Measurements from ENCODE around the gene NYNRIN. TPM values are rescaled to one million over a fixed set of nuclear protein-coding genes. Genes with fewer than 3 reads are reported as not detected.

Gene NYNRIN
- total and polyA plus RNA-seq, 3 donors from 2014 or later = 21.8 to 22.0 (median 21.8) TPM

GRCh38 chr14:24416254-24416931 lies 17.6 kb downstream of the NYNRIN start:
- H3K27ac ChIP-seq = no peak overlapping the region
- peaks cover 3% of the 10 kb centered on the region for H3K4me1 ChIP-seq
- intact Hi-C loops (cut with DNase I; ENCODE audit: low total_unique reads) = no loop called here
- H3K9me3 ChIP-seq = no peaks in the 10 kb centered on the region
- WGBS, 2 donors = 78 to 82% methylated on average over 8 to 19 of the region's 19 CpGs
- H3K4me3 ChIP-seq = no peak overlapping the region
- DNase-seq = no peak
- H3K36me3 ChIP-seq (ENCODE audit: low read depth, missing control alignments) = no peaks in the 10 kb centered on the region
- TF ChIP-seq CTCF (IDR thresholded peaks at IDR 0.05) (no peak), POLR2A (IDR thresholded peaks at IDR 0.05) (no peak)
- no peaks in the 10 kb centered on the region for H3K27me3 ChIP-seq

- 82 to 100% methylated on average over 1 to 16 of the region's 16 CpGs for WGBS, 2 donors
- Histone ChIP-seq H3K27ac (no peak overlapping the region), H3K27me3 (no peaks in the 10 kb centered on the region), H3K4me1 (peaks cover 3% of the 10 kb centered on the region), H3K9me3 (no peaks in the 10 kb centered on the region), H3K4me3 (no peak overlapping the region), H3K36me3 (ENCODE audit: low read depth, missing control alignments) (no peaks in the 10 kb centered on the region)
- DNase-seq = no peak
- intact Hi-C loops (cut with DNase I; ENCODE audit: low total_unique reads) = no loop called here
- TF ChIP-seq POLR2A (IDR thresholded peaks at IDR 0.05) (no peak), CTCF (IDR thresholded peaks at IDR 0.05) (no peak)
Measured at GRCh38 chr14:24416932-24417619, 18.3 kb downstream of the NYNRIN start.

GRCh38 chr14:24417832-24418491 lies 19.2 kb downstream of the NYNRIN start:
- WGBS, 2 donors = 80 to 90% methylated on average over 3 to 6 of the region's 6 CpGs
- Histone ChIP-seq H3K27ac (no peak overlapping the region), H3K4me3 (no peak overlapping the region), H3K27me3 (no peaks in the 10 kb centered on the region), H3K36me3 (ENCODE audit: low read depth, missing control alignments) (no peaks in the 10 kb centered on the region), H3K4me1 (peaks cover 3% of the 10 kb centered on the region), H3K9me3 (no peaks in the 10 kb centered on the region)
- no peak for TF ChIP-seq CTCF (IDR thresholded peaks at IDR 0.05)
- TF ChIP-seq POLR2A (IDR thresholded peaks at IDR 0.05) = no peak
- intact Hi-C loops (cut with DNase I; ENCODE audit: low total_unique reads) = no loop called here
- no peak for DNase-seq

GRCh38 chr14:24418492-24418873 lies 19.7 kb downstream of the NYNRIN start:
- Histone ChIP-seq H3K4me1 (peaks cover 3% of the 10 kb centered on the region), H3K4me3 (no peak overlapping the region), H3K27me3 (no peaks in the 10 kb centered on the region), H3K9me3 (no peaks in the 10 kb centered on the region), H3K27ac (no peak overlapping the region), H3K36me3 (ENCODE audit: low read depth, missing control alignments) (no peaks in the 10 kb centered on the region)
- no peak for TF ChIP-seq CTCF (IDR thresholded peaks at IDR 0.05)
- TF ChIP-seq POLR2A (IDR thresholded peaks at IDR 0.05) = no peak
- intact Hi-C loops (cut with DNase I; ENCODE audit: low total_unique reads) = no loop called here
- WGBS, 2 donors = 71 to 75% methylated on average over 6 of the region's 6 CpGs
- DNase-seq = no peak
